A673 (cell line): ENCODE data around the gene GJB2. TPM values are rescaled to one million over a fixed set of nuclear protein-coding genes. Genes with fewer than 3 reads are reported as not detected.

ENCODE experiments used
- BruUV-seq: library from RNA; stranded (reverse); fragments of 400-500 nt; replicated peaks from 2 replicates; lab custom pipeline; 2021; lab: Mats Ljungman, UMichigan
- CTCF ChIA-PET: fragments of 300-600 bp; sonication (Branson Sonifier 250); formaldehyde crosslinking; loops from one replicate; lab custom pipeline; 2022; ENCODE audit warnings: antibody characterized with exemption; lab: Charles Lee
- POLR2A ChIA-PET: fragments of 300-600 bp; sonication (Branson Sonifier 250); formaldehyde crosslinking; loops from one replicate; lab custom pipeline; 2022; ENCODE audit warnings: antibody characterized with exemption; ENCODE audit not compliant: low non-redundant PET; lab: Charles Lee
- DNase-seq: peaks from one replicate; pipeline ENCODE4 v3.0.0-alpha.2; 2015; ENCODE audit warnings: low spot score
- H3K27ac ChIP-seq: fragments of 200-600 bp; sonication (generic); 2 replicates; pipeline ENCODE4 v1.5.1; 2016; ENCODE audit warnings: mixed run types, low read depth, mild to moderate bottlenecking, mixed read lengths, antibody characterized with exemption, low read length; ENCODE audit not compliant: poor library complexity, severe bottlenecking
- H3K27me3 ChIP-seq: fragments of 200-600 bp; sonication (generic); replicated peaks from 2 replicates; pipeline ENCODE4 v1.6.1; 2017; ENCODE audit warnings: mixed run types, low read depth, mild to moderate bottlenecking, mixed read lengths, antibody characterized with exemption, low read length; ENCODE audit not compliant: insufficient read depth, poor library complexity
- H3K36me3 ChIP-seq: fragments of 200-600 bp; sonication (generic); 2 replicates; pipeline ENCODE4 v1.6.1; 2016; ENCODE audit warnings: mixed run types, mild to moderate bottlenecking, mixed read lengths, antibody characterized with exemption, low read length; ENCODE audit not compliant: insufficient read depth, poor library complexity, severe bottlenecking
- H3K4me1 ChIP-seq: fragments of 200-600 bp; sonication (generic); 2 replicates; pipeline ENCODE4 v1.6.1; 2017; ENCODE audit warnings: mixed run types, mild to moderate bottlenecking, mixed read lengths, antibody characterized with exemption, low read length; ENCODE audit not compliant: insufficient read depth, poor library complexity, severe bottlenecking
- H3K4me3 ChIP-seq: fragments of 200-600 bp; sonication (generic); 2 replicates; pipeline ENCODE4 v1.5.1; 2016; ENCODE audit warnings: low read depth, mixed run types, mild to moderate bottlenecking, mixed read lengths, low read length; ENCODE audit not compliant: poor library complexity, severe bottlenecking
- H3K9me3 ChIP-seq: fragments of 200-600 bp; sonication (generic); 2 replicates; pipeline ENCODE4 v1.6.1; 2016; ENCODE audit warnings: mixed run types, low read depth, mild to moderate bottlenecking, mixed read lengths, antibody characterized with exemption, low read length; ENCODE audit not compliant: poor library complexity, severe bottlenecking
- CTCF ChIP-seq: fragments of 300-800, 200-600 bp; sonication (generic); conservative IDR thresholded peaks from 2 replicates; pipeline ENCODE4 v1.5.1; 2017; ENCODE audit warnings: low read depth, mild to moderate bottlenecking, antibody characterized with exemption, low read length, moderate library complexity, mixed read lengths
- EZH2 ChIP-seq: fragments of 200-600 bp; sonication (generic); IDR thresholded peaks from 2 replicates; pipeline ENCODE4 v1.6.1; 2017; ENCODE audit warnings: borderline replicate concordance, low read depth, mild to moderate bottlenecking, mixed read lengths, antibody characterized with exemption, low read length; ENCODE audit not compliant: poor library complexity, severe bottlenecking
- intact Hi-C: fragments of 100-400 bp; cut with micrococcal nuclease; formaldehyde crosslinking; loops from one replicate; pipeline ENCODE4 v1.10.0; 2022; ENCODE audit not compliant: unreplicated experiment
- total RNA-seq: library from RNA; stranded (reverse); gene quantifications from 2 replicates; pipeline ENCODE4 v1.2.3, GENCODE V29; 2021

The GJB2 gene
- total RNA-seq, 1 experiment from 2014 or later, result not detected

GRCh38 chr13:20151612-20152011 lies 41.1 kb downstream of the GJB2 start:
- ChIA-PET POLR2A (no interaction called here), CTCF (no interaction called here)
- no peak for DNase-seq
- H3K4me3 ChIP-seq, result no peak overlapping the region
- H3K36me3 ChIP-seq, result no peaks in the 10 kb centered on the region
- no TSS peak for BruUV-seq
- H3K4me1 ChIP-seq, result peaks cover 6% of the 10 kb centered on the region
- H3K27me3 ChIP-seq, result peaks cover 9% of the 10 kb centered on the region
- intact Hi-C loops, result no loop called here
- no peak overlapping the region for H3K27ac ChIP-seq
- no peak for TF ChIP-seq EZH2
- TF ChIP-seq CTCF, result no peak
- H3K9me3 ChIP-seq, result no peaks in the 10 kb centered on the region

DNA sequence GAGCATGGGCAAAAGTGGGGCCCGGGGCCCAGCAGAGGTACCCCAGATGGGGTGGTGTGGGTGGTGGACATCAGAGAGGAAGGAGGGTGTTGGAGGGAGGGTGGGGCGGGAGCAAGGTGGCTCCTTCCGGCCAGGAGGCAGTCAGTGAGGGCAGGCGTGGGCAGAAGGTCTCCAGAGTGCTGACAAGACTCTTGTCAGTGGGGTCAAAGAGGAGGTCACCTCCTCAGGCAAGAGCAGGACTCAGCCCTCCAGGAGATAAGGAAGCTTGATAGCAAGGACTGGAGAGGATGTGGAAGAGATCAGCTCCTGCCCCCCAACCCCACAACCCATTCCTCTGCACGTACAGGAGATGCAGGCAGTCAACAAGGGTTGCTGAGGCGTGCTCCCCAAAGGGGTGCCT lies 41.7 kb downstream of the GJB2 start:
- H3K27me3 ChIP-seq, result peaks cover 12% of the 10 kb centered on the region
- DNase-seq, result no peak
- CTCF ChIA-PET, result no interaction called here
- POLR2A ChIA-PET, result no interaction called here
- intact Hi-C loops, result no loop called here
- no peaks in the 10 kb centered on the region for H3K36me3 ChIP-seq
- peaks cover under 1% of the 10 kb centered on the region for H3K4me1 ChIP-seq
- H3K4me3 ChIP-seq, result no peak overlapping the region
- TF ChIP-seq EZH2 (no peak), CTCF (no peak)
- no peaks in the 10 kb centered on the region for H3K9me3 ChIP-seq
- BruUV-seq, result no TSS peak
- no peak overlapping the region for H3K27ac ChIP-seq

DNA sequence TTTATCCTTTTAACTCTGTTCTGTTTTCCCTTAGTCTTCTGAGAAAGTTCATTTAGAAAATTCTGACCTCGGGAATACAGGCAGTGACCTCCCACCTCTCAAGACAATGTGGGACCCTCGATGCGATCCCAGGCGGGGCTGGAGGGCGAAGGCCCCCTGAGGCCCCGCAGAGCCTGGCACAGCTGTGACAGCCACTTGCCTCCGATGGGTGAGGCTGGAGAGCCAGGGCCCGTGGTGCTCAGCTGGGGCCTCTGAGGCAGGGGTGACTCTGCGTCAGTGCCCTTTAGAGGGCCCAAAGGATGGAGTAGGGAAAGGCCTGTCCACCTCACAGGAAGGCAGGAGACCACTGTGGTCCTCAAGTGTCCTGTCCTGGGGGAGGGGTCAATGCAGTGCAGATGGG lies 42.2 kb downstream of the GJB2 start:
- Histone ChIP-seq H3K27ac (no peak overlapping the region), H3K27me3 (peaks cover 12% of the 10 kb centered on the region), H3K9me3 (no peaks in the 10 kb centered on the region), H3K4me1 (no peaks in the 10 kb centered on the region), H3K36me3 (no peaks in the 10 kb centered on the region), H3K4me3 (no peak overlapping the region)
- TF ChIP-seq CTCF (no peak), EZH2 (no peak)
- ChIA-PET POLR2A (no interaction called here), CTCF (no interaction called here)
- BruUV-seq, result no TSS peak
- intact Hi-C loops, result no loop called here
- no peak for DNase-seq
